PC-3 (cell line): ENCODE results near the gene MARK3.
A peak's percentile ranks its signal among the peaks of the same experiment; 100 is the strongest.

Experiments
- CTCF ChIP-seq: fragments of 300-600 bp; sonication (generic); conservative IDR thresholded peaks from 2 replicates; pipeline ENCODE4 v1.5.1; 2017; ENCODE audit warnings: antibody characterized with exemption, low read depth, mild to moderate bottlenecking, low read length
- EZH2 ChIP-seq: fragments of 300-600 bp; sonication (generic); IDR thresholded peaks from one replicate; pipeline ENCODE4 v1.6.1; 2017; ENCODE audit warnings: antibody characterized with exemption, mild to moderate bottlenecking, low read length; ENCODE audit not compliant: unreplicated experiment
- EZH2phosphoT487 ChIP-seq: fragments of 300-600 bp; sonication (generic); IDR thresholded peaks from 2 replicates; pipeline ENCODE4 v1.6.1; 2018; ENCODE audit warnings: mild to moderate bottlenecking, antibody characterized with exemption, low read length, borderline replicate concordance

DNA sequence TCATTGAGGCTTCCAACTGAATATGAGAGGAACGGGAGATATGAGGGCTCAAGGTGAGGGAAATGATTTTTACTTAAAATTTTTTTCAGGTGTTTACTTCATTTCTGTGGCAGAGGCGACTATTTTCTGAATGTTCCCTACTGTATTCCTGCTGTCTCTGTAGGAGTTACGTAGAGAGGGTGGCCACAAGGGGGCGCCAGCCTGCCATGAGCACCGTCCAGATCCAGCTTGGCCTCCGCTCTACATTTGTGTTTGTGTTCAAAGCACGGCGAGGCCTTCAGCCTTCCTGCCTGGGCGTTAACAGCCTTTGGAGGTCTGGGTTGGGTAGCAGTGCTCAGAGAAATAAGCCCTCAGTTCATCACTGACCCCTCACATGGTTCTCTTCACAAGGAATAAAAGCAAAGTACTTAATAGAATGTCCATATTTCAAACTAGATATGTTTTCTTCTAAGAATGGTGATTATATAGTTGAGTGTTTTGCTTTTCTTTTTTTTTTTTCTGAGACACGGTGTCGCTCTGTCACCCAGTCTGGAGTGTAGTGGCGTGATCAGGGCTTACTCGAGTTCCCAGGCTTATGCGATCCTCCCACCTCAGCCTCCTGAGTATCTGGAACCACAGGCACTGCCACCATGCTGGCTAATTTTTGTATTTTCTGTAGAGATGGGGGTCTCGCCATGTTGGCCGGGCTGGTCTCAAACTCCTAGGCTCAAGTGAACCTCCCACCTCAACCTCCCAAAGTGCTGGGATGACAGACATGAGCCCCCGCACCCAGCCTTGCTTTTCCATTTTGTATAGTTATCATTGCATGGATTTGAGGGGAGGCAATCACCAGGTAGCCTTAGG, 115.2 kb downstream of the MARK3 start:
- TF ChIP-seq CTCF (peak; percentile 97), EZH2 (no peak), EZH2phosphoT487 (no peak)
